Gastrocnemius medialis (tissue), 4 donors: Measurements from ENCODE around the gene FNDC3B. TPM values are rescaled to one million over a fixed set of nuclear protein-coding genes. Genes with fewer than 3 reads are reported as not detected.

ENCODE experiments used
- ATAC-seq, 2 donors: fragments of 150-250 bp; one replicate each; pipeline ENCODE4 v1.9.1; 2016
- DNase-seq, 2 donors: peaks; one replicate each; pipeline ENCODE4 v3.0.0-alpha.2; 2019
- H3K27ac ChIP-seq, 4 donors: fragments of 200-600 bp; sonication (generic); 1 replicate in 1 of 4; 2 replicates in 3 of 4; pipeline ENCODE4 v1.5.1; 2016 to 2018; ENCODE audit warnings: mild to moderate bottlenecking in 2 of 4, moderate library complexity in 1 of 4
- H3K27me3 ChIP-seq, 3 donors: fragments of 200-600 bp; sonication (generic) in 2 of 3; 1 replicate in 1 of 3; 2 replicates in 2 of 3; pipeline versions ENCODE4 v1.5.1 to v1.6.0; 2016 to 2019; ENCODE audit warnings: mild to moderate bottlenecking in 1 of 3, moderate library complexity in 1 of 3
- H3K36me3 ChIP-seq, 2 donors: fragments of 200-600 bp; sonication (generic) in 1 of 2; one replicate each; pipeline ENCODE4 v1.5.1; 2017 to 2018
- H3K4me1 ChIP-seq, 2 donors: fragments of 200-600 bp; sonication (generic) in 1 of 2; one replicate each; pipeline ENCODE4 v1.5.1; 2016 to 2017; ENCODE audit warnings: mild to moderate bottlenecking in 2 of 2
- H3K4me3 ChIP-seq, 4 donors: fragments of 200-600 bp; sonication (generic) in 3 of 4; 1 replicate in 1 of 4; 2 replicates in 3 of 4; pipeline ENCODE4 v1.5.1; 2016 to 2019; ENCODE audit warnings: mild to moderate bottlenecking in 2 of 4
- H3K9me3 ChIP-seq, 3 donors: fragments of 200-600 bp; sonication (generic) in 2 of 3; 1 replicate in 1 of 3; 2 replicates in 2 of 3; pipeline ENCODE4 v1.5.1; 2016 to 2019
- POLR2A ChIP-seq, 2 donors: fragments of 450-650 bp; IDR thresholded peaks; one replicate each; pipeline ENCODE4 v1.6.1; 2017; ENCODE audit warnings: antibody characterized with exemption in 2 of 2, mild to moderate bottlenecking in 2 of 2, moderate library complexity in 2 of 2
- in situ Hi-C, 4 donors: fragments of 200-750 bp; cut with MboI; loops; one replicate each; pipeline versions ENCODE4 v1.15.0 to v1.8.0; 2017; ENCODE audit warnings: low sequenced_read_pairs in 4 of 4
- intact Hi-C: fragments of 100-400 bp; cut with DNase I; formaldehyde crosslinking; loops from one replicate; pipeline ENCODE4 v1.15.1; 2023; ENCODE audit warnings: low total_unique reads
- total RNA-seq, 4 donors: library from RNA; depleted of rRNA; stranded (reverse); fragments of >200 nt; gene quantifications; one replicate each; pipeline versions ENCODE4 v1.1.0 to v1.2.3, GENCODE V29; 2016
- TF ChIP-seq, protein P1 (sequence below), 5 experiments: fragments of 450-650 bp in 3 of 5; fragments of 200-600 bp in 2 of 5; sonication (generic) in 2 of 5; IDR thresholded peaks in 4 of 5; conservative IDR thresholded peaks in 1 of 5; 1 replicate in 4 of 5; 2 replicates in 1 of 5; pipeline ENCODE4 v1.5.1; 2016 to 2019; ENCODE audit warnings: antibody characterized with exemption in 5 of 5, mild to moderate bottlenecking in 3 of 5, moderate library complexity in 3 of 5

The FNDC3B gene
- total RNA-seq, 4 donors from 2014 or later = 42.5 to 110 (median 74.2) TPM

DNA sequence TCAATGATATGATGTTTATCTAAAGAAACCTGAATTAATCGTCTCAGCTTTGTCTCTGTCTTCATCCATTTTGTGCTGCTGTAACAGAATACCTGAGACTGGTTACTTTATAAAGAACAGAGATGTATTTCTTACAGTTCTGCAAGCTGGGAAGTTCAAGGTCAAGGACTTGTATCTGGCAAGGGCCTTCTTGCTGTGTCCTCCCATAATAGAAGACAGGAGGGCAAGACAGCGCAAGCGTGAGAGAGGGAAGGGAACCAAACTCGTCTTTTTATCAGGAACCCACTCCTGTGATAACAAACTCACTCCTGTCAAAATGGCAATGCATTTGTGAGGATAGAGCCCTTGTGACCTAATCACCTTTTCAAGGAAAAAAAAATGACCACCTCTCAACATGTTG, 277.4 kb downstream of the FNDC3B start:
- Histone ChIP-seq H3K4me1 (peaks cover 93 to 98% of the 10 kb centered on the region in 2 donors), H3K9me3 (no peaks in the 10 kb centered on the region), H3K27ac (peak overlapping the region; percentile 79 to 88 (median 82)), H3K4me3 (no peak overlapping the region), H3K36me3 (peaks cover 0 to 5% of the 10 kb centered on the region in 2 donors), H3K27me3 (no peaks in the 10 kb centered on the region)
- no peak for DNase-seq
- intact Hi-C loops (no loop called here), in situ Hi-C loops (loop anchor here in 1 of 4 donors (25.0 kb wide), 1 partner anchor 279 kb away; the partner anchor contains the start of gene FNDC3B)
- TF ChIP-seq, protein P1, sequence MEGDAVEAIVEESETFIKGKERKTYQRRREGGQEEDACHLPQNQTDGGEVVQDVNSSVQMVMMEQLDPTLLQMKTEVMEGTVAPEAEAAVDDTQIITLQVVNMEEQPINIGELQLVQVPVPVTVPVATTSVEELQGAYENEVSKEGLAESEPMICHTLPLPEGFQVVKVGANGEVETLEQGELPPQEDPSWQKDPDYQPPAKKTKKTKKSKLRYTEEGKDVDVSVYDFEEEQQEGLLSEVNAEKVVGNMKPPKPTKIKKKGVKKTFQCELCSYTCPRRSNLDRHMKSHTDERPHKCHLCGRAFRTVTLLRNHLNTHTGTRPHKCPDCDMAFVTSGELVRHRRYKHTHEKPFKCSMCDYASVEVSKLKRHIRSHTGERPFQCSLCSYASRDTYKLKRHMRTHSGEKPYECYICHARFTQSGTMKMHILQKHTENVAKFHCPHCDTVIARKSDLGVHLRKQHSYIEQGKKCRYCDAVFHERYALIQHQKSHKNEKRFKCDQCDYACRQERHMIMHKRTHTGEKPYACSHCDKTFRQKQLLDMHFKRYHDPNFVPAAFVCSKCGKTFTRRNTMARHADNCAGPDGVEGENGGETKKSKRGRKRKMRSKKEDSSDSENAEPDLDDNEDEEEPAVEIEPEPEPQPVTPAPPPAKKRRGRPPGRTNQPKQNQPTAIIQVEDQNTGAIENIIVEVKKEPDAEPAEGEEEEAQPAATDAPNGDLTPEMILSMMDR (IDR thresholded peaks at IDR 0.05 in 4 of 5, conservative IDR thresholded peaks at IDR 0.05 in 1 of 5) = no peak
- no peak for TF ChIP-seq POLR2A (IDR thresholded peaks at IDR 0.05)
- no peak for ATAC-seq

DNA sequence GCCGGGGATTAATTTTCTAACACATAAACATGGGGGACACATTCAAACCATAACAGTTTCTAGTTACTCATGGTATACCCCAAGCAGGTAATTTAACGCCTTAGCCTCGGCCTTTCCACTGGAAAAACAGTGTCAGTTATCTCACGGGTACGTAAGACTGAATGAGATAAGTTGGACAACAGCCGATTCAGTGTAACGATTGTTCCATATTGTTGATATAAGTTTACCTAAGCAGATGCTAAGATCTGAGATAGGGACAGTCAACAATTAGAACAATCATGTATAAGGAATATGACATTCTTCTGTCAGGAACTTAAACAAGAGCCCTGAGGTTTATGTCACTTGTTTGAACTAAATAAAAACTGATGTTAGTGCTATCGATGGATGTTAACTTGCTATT, 278.1 kb downstream of the FNDC3B start:
- H3K27me3 ChIP-seq = no peaks in the 10 kb centered on the region
- in situ Hi-C loops (loop anchor here in 1 of 4 donors (25.0 kb wide), 1 partner anchor 280 kb away; the partner anchor contains the start of gene FNDC3B), intact Hi-C loops (no loop called here)
- no peaks in the 10 kb centered on the region for H3K36me3 ChIP-seq
- peaks cover 97% of the 10 kb centered on the region in 2 donors for H3K4me1 ChIP-seq
- H3K4me3 ChIP-seq = no peak overlapping the region
- DNase-seq (no peak), ATAC-seq (no peak)
- no peaks in the 10 kb centered on the region for H3K9me3 ChIP-seq
- peak overlapping the region; percentile 79 to 88 (median 82) for H3K27ac ChIP-seq
- TF ChIP-seq, protein P1 (IDR thresholded peaks at IDR 0.05 in 4 of 5, conservative IDR thresholded peaks at IDR 0.05 in 1 of 5) = no peak
- TF ChIP-seq POLR2A (IDR thresholded peaks at IDR 0.05) = no peak

DNA sequence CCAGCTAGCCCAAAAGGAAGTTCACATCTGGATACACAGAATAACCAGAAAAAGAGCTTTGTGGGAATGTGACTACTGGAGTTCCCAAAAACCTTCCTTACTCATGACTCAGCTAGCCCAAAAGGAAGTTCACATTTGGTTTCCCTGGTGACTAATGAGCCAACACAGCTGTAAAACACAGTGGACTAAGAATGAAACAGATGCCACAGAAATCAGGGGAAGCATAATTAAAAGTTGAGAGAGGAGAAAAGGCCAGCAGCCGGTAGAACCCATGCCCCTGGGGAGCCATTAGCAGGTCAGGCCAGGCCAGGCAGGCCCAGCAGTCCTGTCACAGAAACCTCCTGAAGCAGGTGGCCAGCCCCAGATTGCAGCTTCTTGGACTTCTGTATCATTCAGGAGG, 278.6 kb downstream of the FNDC3B start:
- intact Hi-C loops = loop anchor here (2.0 kb wide), 1 partner anchor 187 kb away; no protein-coding TSS in a partner anchor
- Histone ChIP-seq H3K9me3 (no peaks in the 10 kb centered on the region), H3K27ac (peak overlapping the region; percentile 79 to 88 (median 82)), H3K27me3 (no peaks in the 10 kb centered on the region), H3K4me1 (peaks cover 92 to 96% of the 10 kb centered on the region in 2 donors), H3K4me3 (no peak overlapping the region), H3K36me3 (no peaks in the 10 kb centered on the region)
- in situ Hi-C loops = loop anchor here in 1 of 4 donors (25.0 kb wide), 1 partner anchor 281 kb away; the partner anchor contains the start of gene FNDC3B
- DNase-seq (peak in 1 of 2 donors; percentile 41), ATAC-seq (peak; percentile 44 to 48)
- no peak for TF ChIP-seq POLR2A (IDR thresholded peaks at IDR 0.05)
- TF ChIP-seq, protein P1 (IDR thresholded peaks at IDR 0.05 in 4 of 5, conservative IDR thresholded peaks at IDR 0.05 in 1 of 5) = no peak

DNA sequence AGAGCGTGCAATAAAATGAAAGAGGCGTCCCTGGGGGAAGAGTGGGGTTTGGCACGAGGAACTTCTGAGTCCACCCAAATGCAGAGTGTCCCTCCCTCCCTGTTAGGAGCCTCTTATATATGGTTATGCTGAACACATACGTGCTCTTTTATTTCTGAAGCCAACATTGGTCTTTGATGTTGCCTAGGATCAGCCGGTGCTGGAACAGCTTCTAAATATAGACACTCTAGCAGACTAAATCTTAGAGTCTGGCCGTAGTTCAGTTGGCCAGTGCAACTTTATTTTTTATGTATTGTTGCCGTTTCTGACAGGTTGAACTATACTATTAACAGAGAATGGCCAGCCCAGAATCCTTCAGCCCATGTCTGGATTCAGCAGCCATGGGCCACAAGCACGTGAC, 280.2 kb downstream of the FNDC3B start:
- intact Hi-C loops (loop anchor here (2.0 kb wide), 1 partner anchor 189 kb away; no protein-coding TSS in a partner anchor), in situ Hi-C loops (loop anchor here in 1 of 4 donors (25.0 kb wide), 1 partner anchor 282 kb away; the partner anchor contains the start of gene FNDC3B)
- Histone ChIP-seq H3K27me3 (no peaks in the 10 kb centered on the region), H3K4me3 (no peak overlapping the region), H3K9me3 (no peaks in the 10 kb centered on the region), H3K4me1 (peaks cover 91 to 95% of the 10 kb centered on the region in 2 donors), H3K27ac (peak overlapping the region; percentile 79 to 88 (median 82)), H3K36me3 (peaks cover 0 to 3% of the 10 kb centered on the region in 2 donors)
- ATAC-seq (peak; percentile 34 to 40), DNase-seq (no peak)
- TF ChIP-seq, protein P1 (IDR thresholded peaks at IDR 0.05 in 4 of 5, conservative IDR thresholded peaks at IDR 0.05 in 1 of 5) = no peak
- no peak for TF ChIP-seq POLR2A (IDR thresholded peaks at IDR 0.05)
